Activated CD4-positive, alpha-beta T cell treated with anti-CD3 and anti-CD28 coated beads, Interleukin-2, amount 10 ng/mL, durations not matched to agents 7 days and 5 days (primary cell): Measurements from ENCODE around the gene HBD. TPM values are rescaled to one million over a fixed set of nuclear protein-coding genes. Genes with fewer than 3 reads are reported as not detected.

Source experiments
- total RNA-seq, 2 experiments: library from RNA; stranded (reverse); gene quantifications; one replicate each; pipeline ENCODE4 v1.2.3, GENCODE V29; 2021

The HBD gene
- total RNA-seq, 2 experiments from 2014 or later, result not detected

Other genes with a start within 250 kb of the HBD start
- not detected for gene OR51L1, start 239.6 kb downstream of the HBD start, total RNA-seq
- not detected for gene OR52J3, start 188.0 kb downstream of the HBD start, total RNA-seq
- gene OR52E2, start 174.9 kb downstream of the HBD start, total RNA-seq, result not detected
- not detected for gene OR52E1, start 164.9 kb downstream of the HBD start, total RNA-seq
- not detected for gene OR52A5, start 96.1 kb downstream of the HBD start, total RNA-seq
- gene OR52A1, start 79.7 kb downstream of the HBD start, total RNA-seq, result not detected
- gene OR51V1, start 33.8 kb downstream of the HBD start, total RNA-seq, result not detected
- gene HBB, start 7.4 kb downstream of the HBD start, total RNA-seq, result not detected
- gene HBG1, start 15.4 kb upstream of the HBD start, total RNA-seq, result not detected
- not detected for gene HBG2, start 20.3 kb upstream of the HBD start, total RNA-seq
- gene HBE1, start 35.5 kb upstream of the HBD start, total RNA-seq, result not detected
- gene OR51B4, start 67.5 kb upstream of the HBD start, total RNA-seq, result not detected
- gene OR51B2, start 89.8 kb upstream of the HBD start, total RNA-seq, result not detected
- not detected for gene OR51B5, start 109.0 kb upstream of the HBD start, total RNA-seq
- gene OR51B6, start 117.0 kb upstream of the HBD start, total RNA-seq, result not detected
- gene OR51M1, start 149.3 kb upstream of the HBD start, total RNA-seq, result not detected
- not detected for gene OR51Q1, start 187.6 kb upstream of the HBD start, total RNA-seq
- not detected for gene OR51I1, start 207.0 kb upstream of the HBD start, total RNA-seq
- not detected for gene OR51I2, start 214.8 kb upstream of the HBD start, total RNA-seq